Measurements from ENCODE around the gene ARHGEF3. TPM values are rescaled to one million over a fixed set of nuclear protein-coding genes. Genes with fewer than 3 reads are reported as not detected.

The ARHGEF3 gene
- total and polyA plus RNA-seq, 2 donors (not counting 3 experiments of a cell fraction or from before 2014, with no cell fraction given), result 6.7 to 16.3 TPM

DNA sequence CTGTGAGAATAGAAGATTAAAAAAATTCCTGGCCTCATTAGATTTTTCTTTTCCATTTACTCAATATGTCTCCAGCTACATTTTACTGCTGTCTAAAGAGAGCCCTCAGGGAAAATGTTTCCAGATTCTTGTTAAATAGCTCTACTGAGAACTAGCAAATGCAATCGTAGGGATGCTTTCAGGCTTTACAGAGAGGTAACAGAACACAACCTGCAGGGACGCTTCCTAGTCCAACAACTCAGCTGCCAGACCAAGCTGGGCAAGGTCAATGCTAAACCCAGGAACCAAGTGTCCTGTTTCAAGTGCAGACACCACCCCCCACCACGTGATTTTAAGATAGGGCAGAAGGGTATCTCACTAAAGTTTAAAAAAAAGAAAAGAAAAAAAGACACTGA is 25.2 kb downstream of the ARHGEF3 start:
- dilution Hi-C loops (cut with MboI; ENCODE audit: extremely low pct_ligation_motif_present, low sequenced_read_pairs), result no loop called here
- Histone ChIP-seq H3K9ac (replicated peaks; ENCODE audit: extremely low read depth, insufficient read depth, low read length) (no peak overlapping the region), H3K9me3 (replicated peaks; ENCODE audit: control insufficient read depth, insufficient read depth, low read length) (no peaks in the 10 kb centered on the region), H4K20me1 (replicated peaks; ENCODE audit: control insufficient read depth, extremely low read depth, insufficient read depth, low read length) (no peaks in the 10 kb centered on the region), H3K4me1 (ENCODE audit: control insufficient read depth, extremely low read depth, insufficient read depth, low read length) (no peaks in the 10 kb centered on the region), H3K4me2 (ENCODE audit: insufficient read depth, low read length) (no peak overlapping the region), H3K4me3 (replicated peaks in 1 of 3; ENCODE audit: insufficient read depth in 1 of 3, low read depth in 1 of 3, low read length in 3 of 3) (no peak overlapping the region), H2AFZ (ENCODE audit: low read depth, low read length) (no peak overlapping the region), H3K27ac (ENCODE audit: insufficient read depth, low read depth, low read length) (no peak overlapping the region), H3K27me3 (ENCODE audit: control insufficient read depth in 2 of 2, insufficient read depth in 2 of 2, low read length in 2 of 2) (no peaks in the 10 kb centered on the region), H3K9me1 (replicated peaks; ENCODE audit: control insufficient read depth, extremely low read depth, insufficient read depth, low read length) (no peaks in the 10 kb centered on the region), H3K36me3 (ENCODE audit: control insufficient read depth in 2 of 2, extremely low read depth in 1 of 2, insufficient read depth in 2 of 2, low read length in 2 of 2) (peaks cover 0 to 7% of the 10 kb centered on the region in 2 experiments), H3K79me2 (ENCODE audit: control insufficient read depth, insufficient read depth, low read length) (no peaks in the 10 kb centered on the region)
- no peak for TF ChIP-seq POLR2AphosphoS5 (IDR thresholded peaks at IDR 0.05; ENCODE audit: insufficient read depth, low read depth, low read length)
- TF ChIP-seq FOS (IDR thresholded peaks at IDR 0.05; ENCODE audit: borderline replicate concordance, insufficient read depth, low read length), result no peak
- no peak for TF ChIP-seq GATA2 (IDR thresholded peaks at IDR 0.05; ENCODE audit: insufficient read depth, insufficient read length, low read depth, low read length)
- TF ChIP-seq, protein P1, sequence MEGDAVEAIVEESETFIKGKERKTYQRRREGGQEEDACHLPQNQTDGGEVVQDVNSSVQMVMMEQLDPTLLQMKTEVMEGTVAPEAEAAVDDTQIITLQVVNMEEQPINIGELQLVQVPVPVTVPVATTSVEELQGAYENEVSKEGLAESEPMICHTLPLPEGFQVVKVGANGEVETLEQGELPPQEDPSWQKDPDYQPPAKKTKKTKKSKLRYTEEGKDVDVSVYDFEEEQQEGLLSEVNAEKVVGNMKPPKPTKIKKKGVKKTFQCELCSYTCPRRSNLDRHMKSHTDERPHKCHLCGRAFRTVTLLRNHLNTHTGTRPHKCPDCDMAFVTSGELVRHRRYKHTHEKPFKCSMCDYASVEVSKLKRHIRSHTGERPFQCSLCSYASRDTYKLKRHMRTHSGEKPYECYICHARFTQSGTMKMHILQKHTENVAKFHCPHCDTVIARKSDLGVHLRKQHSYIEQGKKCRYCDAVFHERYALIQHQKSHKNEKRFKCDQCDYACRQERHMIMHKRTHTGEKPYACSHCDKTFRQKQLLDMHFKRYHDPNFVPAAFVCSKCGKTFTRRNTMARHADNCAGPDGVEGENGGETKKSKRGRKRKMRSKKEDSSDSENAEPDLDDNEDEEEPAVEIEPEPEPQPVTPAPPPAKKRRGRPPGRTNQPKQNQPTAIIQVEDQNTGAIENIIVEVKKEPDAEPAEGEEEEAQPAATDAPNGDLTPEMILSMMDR (IDR thresholded peaks at IDR 0.05; ENCODE audit: extremely low read depth in 1 of 2, insufficient read depth in 1 of 2, low read depth in 1 of 2, low read length in 2 of 2), result no peak
- TF ChIP-seq MYC (IDR thresholded peaks at IDR 0.05; ENCODE audit: low read depth, low read length), result no peak
- no peak for TF ChIP-seq EZH2 (IDR thresholded peaks at IDR 0.05; ENCODE audit: borderline replicate concordance, low read depth, low read length, severe bottlenecking)
- no peak for TF ChIP-seq POLR2A (IDR thresholded peaks at IDR 0.05; ENCODE audit: low read depth, low read length)
- no peak for TF ChIP-seq JUN (IDR thresholded peaks at IDR 0.05; ENCODE audit: borderline replicate concordance, insufficient read depth, insufficient read length, low read depth)
- TF ChIP-seq, protein P2, sequence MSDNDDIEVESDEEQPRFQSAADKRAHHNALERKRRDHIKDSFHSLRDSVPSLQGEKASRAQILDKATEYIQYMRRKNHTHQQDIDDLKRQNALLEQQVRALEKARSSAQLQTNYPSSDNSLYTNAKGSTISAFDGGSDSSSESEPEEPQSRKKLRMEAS (IDR thresholded peaks at IDR 0.05; ENCODE audit: insufficient read depth, insufficient read length), result no peak
- intact Hi-C loops (cut with micrococcal nuclease), result no loop called here
- BruUV-seq (replicated peaks), result no TSS peak
- POLR2A ChIA-PET, result no interaction called here
- peak; percentile 18 for FAIRE-seq
- CTCF ChIA-PET, result interaction anchor here (3.2 kb wide), 1 partner anchor 22 kb away, joined by 15 read pairs; no protein-coding TSS in a partner anchor
- no peak for DNase-seq (ENCODE audit: low read depth, low spot score)

Data from endothelial cell of umbilical vein (primary cell).